PFSK-1 (cell line): ENCODE results near the gene MAN1C1.

ENCODE experiments used
- FOXP2 ChIP-seq: optimal IDR thresholded peaks from 2 replicates; pipeline ENCODE3; 2011; ENCODE audit warnings: borderline replicate concordance, control low read depth, inconsistent platforms; ENCODE audit not compliant: insufficient read depth; ENCODE audit errors: extremely low read length, extremely low read depth
- TAF1 ChIP-seq: IDR thresholded peaks from 2 replicates; pipeline ENCODE4 v1.6.1; 2012; ENCODE audit warnings: low read length, control low read depth, borderline replicate concordance; ENCODE audit not compliant: insufficient read depth

GRCh38 chr1:25792115-25792514, 175.5 kb downstream of the MAN1C1 start:
- TF ChIP-seq TAF1 (no peak), FOXP2 (no peak)
